AG08396 (cell line): Measurements from ENCODE around the gene RGS13.
A peak's percentile ranks its signal among the peaks of the same experiment; 100 is the strongest.

ENCODE experiments used
- DNase-seq: peaks from one replicate; pipeline ENCODE4 v3.0.0; 2012; ENCODE audit warnings: low spot score, mixed read lengths

RGS13 gene

DNA sequence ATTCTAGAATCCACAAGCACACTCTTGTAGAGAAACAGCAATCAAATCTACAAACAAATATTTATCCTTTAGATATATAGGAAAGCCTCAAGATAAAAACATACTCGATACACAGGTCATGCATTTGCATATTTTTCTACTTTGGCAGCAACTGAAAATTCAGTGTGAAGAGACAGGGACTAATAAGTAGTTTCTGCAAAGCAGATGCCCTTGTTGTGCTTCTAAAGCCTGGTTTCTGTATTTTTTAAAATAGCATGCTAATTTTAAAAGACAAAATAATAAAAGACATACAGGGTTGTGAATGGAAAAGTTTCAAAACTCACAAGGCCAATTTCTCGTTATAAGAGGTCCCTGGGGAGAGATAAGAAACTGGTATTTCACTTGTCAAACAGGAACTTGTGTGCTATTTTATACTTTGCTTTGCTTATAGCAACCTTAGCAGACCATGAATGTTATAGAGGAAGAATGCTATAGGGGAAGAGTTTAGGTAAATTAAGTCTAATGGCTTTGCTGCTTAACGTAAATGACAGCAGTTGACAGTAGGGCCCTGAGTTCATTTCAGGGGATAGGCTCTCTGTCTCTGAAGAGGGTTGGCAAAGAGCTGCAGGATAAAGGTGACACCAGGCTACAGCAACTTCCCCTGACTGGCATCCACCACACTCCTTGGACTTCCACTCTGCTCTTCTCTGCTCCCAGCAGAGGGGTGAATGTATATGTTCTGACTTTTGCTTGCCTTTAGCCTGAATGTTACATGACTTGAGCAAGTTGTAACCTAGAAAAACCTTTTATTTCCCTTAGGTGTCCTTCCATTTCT is 9.4 kb upstream of the RGS13 start:
- DNase-seq: no peak

DNA sequence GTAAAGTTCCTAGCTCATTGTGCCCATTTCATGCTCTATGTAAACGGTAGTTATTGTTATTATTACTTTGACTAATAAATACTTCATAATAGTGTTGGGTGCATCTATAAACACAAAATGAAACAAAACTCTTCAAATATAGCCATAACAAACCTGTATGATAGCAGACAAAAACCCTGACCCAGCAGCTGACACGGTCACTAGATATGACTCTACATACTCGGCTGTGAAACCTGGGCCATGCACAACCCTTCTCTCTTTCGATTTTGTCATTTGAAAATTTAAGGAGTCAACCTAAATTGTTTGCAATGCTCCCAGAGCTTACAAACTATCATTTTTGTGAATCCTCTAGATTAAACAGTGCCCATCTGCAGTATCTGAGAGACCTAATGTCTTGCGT is 8.0 kb upstream of the RGS13 start:
- DNase-seq: no peak

DNA sequence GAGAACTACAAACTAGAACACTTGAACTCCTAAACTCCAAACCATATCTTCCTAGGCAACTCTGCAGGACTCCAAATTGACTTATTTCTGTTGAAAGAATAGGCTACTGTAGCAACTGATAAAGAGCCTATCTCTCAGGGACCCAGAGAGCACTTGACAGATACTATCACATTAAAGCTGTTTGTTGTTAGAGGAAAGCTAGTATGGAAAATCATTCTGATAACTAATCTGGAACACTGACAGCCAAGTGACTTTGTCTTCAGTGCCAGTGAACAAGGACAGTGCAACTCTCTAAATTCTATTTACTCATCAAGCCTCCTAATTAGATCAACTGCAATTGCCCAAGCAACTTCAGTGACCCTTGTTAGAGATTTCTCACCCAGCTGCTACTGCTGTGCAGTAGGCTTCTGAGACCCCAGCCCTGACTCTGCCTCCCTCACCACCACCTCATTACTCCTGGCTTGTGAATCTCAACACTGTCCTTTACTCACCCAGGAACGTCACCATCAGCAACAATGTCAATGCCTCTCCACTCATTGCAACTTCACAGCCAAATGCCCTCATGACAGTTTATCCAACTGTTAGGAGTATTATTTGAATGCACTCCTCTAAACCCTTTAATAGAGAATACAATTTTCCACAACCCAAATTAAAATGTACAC is 7.4 kb upstream of the RGS13 start:
- DNase-seq: no peak

DNA sequence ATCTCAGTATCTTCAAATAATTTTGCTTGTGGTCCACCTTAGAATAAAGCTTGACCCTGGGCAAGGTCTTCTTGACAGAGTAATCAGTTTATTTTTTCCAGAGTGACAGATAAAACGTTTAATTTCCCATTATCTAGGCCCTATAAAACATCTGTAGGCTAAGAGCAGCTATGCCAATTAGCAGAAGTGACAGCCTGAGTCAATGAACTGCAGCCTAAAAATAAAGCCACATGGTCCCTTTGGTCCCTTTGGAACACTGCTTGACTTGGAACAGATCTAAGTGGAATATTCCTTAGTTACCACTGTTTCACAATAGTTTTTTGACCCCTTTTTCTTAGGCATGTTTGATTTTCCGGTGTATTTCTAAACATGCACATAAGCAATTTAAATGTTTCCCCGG is 6.3 kb upstream of the RGS13 start:
- no peak for DNase-seq

DNA sequence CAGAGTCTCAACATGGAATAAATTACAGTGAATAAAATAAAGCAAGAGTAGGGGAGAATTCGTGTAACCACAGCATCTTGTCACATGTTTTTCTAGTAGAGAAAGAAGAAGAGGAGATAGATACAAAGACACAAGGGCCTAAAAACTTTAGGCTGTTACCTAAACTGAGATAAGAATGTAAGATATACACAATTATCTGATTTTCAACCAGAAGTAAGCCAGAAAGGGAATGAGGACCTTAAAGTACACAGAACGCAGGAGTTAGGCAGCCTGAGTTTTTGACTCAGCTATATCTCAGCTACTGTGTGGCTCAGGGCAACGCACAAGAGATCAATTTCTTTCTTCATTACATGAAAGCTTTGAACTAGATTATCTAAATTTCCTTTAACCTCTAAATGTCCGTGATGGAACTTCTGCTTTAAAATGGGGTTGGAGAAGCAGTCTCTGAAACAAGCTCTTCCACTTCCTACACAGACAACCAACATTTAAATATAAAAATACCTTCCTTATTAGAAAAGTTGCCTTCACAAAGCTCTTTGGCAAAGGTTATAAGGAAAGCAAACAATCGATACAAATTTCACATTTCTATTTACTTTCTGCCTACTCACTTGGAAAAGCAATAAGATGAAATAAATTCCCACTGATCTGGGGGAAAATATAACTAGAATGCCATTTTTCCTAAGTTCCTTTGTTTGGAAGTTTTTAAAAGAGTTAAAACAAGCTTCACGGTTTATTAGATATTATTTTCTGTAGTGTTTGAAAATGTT is 5.2 kb upstream of the RGS13 start:
- no peak for DNase-seq

DNA sequence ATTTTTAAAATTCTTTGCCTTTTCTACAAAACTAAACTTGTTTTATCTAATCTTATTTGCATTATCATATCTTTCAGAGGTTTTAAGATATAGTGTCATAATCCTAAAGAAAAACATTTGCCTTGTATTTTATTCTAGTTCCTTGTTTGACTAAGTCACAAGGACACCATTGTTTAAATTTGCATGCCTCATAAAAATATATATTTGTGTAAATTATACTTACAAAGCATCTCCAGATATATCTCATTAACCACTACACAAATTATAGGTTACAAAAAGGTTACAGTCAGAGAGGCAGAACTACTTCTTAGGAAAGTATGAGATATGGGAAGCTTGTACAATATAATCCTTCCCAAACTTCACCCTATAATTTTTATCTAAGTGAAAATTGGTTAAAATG is 4.2 kb upstream of the RGS13 start:
- DNase-seq: no peak

DNA sequence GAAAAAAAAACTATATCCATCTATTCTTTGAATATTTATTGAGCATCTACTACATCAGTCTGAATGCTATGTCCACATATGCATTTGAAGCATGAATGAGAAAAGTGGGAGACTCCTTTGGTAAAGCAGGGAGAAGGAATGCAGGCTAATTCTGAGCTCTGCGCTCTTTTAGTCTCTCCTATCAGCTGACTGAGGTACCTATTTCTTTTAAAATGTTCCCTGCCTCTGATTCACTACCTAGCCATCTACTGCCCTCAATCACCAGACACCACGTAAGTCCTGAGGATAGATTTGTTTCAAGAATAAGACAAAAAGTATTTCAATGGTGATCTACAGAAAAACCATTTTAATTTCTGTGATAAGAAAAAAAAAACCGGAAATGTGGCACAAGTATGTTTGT is 3.8 kb upstream of the RGS13 start:
- no peak for DNase-seq

DNA sequence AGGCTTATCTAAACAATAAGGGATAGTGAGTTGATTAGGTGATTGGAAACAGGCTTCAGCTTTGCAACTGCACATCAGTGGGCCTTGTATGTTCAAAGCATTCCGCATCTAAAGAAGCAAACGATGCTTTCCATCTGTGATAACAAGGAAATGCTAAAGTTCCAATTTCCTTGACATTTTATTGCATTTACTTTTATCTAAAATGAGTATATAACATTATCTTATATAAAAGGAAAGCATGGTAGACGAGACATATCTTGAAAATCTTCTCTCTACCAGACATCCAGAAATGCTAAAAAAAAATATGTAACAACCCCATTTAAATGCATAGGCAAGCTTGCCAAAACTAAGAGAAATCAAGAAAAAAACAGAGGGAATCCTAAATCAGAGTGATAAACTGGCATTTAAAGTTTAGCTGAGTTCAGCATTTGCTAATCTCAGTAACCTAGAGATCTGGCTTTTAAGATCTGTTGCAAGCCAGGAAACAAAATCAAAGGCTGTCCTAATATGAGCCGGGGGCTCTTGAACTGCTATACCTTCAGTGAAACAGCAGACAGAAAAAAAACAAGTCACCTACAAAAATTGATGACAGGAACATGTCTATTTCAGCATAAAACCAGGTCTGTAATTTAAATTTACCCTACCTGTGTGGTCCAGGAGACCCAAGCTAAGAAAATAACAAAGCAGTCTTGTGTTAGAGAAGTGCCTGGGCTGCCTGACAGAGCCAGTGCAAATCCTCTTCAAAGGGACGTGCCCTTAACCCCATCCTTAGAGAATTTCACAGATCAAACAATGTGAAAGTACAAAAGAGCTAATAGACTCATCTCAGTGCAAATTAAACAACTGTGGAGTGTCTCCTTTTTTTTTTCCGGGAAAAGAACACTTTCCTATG is 3.1 kb upstream of the RGS13 start:
- no peak for DNase-seq

DNA sequence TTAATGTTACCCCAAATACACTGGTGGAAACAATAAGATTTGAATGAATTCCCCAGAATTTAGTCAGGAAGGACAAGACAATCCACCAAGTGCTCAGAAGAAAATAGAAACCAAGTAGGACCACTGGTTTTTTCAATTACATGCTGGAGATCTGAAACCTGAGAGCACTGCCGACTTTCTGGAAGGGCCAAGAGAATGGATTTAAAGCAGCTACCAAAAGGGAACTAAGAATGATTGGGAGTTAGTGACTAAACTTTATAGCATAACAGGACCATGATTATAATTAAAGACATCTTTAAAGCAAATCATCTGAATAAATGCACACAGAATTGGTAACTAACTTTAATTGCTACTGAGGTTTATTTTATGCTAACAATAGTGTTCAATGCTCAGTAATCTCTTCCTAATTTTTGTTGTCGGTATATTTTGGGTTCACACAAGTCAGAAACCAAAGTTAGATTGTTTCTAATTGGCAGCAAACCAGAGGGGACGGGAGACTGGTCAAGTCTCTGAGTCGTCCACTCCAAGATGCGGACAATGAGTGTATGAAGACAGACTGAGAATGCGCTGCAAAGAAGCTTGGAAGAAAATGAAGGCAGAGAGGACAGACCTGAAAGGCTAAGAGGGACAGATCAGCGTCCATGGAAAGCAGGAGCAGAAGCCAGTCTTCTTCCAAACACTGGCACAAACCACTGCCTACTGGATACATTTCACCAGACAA is 2.3 kb upstream of the RGS13 start:
- DNase-seq: no peak

DNA sequence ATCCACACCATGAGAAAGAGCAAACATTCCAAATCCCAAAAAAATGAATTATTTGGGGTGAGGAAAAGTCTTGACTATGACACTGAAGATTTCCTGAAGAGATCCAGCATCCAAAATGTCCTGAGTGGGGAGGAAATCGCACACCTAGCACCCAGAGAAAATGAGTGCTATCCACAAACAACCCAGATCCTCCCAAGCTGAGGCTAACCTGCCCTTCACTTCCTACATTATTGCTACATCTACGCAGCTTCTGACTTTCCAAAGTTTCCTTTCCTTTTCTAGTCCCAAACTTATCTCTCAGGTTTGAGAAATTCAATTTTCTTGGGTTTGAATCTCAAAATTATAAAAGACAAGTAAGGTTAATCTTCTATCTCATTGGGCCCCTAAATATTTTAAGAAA is 906 bp upstream of the RGS13 start:
- DNase-seq: no peak

DNA sequence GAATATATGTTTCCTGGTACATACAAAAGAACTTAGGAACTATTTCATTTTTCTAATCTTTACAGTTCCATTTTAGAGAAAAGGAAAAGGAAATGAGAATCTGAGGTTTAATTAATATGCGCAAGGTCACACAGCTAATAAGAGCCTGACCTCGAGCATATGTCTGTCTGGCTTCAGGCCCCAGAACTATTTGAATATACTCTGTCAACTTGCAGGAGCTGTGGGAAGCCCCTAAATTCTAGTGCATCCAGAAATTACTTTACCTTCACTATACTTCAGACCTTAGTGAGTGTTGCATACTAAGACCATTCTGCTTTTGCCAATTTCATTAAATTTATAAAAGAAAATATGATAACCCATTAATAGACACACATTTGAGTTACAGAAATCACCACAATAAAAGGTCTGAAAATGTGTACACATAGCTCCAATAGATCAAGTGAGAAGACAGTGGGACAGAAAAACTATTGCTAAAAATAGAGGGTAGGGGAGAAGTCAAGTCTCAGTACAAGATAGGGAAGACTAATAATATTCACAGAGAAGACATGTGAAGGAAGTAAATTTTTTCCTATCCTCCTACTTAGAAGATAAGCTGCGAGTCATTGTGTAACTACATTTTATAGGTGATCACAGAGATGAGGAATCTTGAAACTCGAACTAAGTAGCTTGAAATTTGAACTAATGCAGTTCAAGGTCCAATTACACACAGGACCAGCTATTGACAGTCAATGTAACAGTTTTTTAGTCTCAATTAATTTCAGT is 3.8 kb downstream of the RGS13 start:
- no peak for DNase-seq

DNA sequence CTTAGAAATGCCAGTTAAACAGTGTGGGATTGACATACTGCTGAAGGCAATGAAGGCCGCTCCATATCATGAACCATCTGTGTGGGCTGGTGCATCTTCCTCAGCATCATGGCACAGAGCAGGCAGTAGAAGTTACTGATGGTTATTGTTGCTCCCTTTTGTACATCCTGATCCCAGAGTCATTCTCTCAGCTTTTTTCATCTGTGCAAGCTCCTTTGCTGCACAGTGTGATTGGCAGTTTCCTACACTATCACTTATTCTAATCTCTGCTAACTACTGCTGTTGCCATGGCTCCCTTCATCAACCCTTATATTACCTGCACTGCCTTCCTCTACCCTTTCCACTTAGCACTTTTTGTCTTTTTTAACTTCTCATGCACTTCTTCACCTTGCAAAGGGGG is 16.2 kb downstream of the RGS13 start:
- no peak for DNase-seq

DNA sequence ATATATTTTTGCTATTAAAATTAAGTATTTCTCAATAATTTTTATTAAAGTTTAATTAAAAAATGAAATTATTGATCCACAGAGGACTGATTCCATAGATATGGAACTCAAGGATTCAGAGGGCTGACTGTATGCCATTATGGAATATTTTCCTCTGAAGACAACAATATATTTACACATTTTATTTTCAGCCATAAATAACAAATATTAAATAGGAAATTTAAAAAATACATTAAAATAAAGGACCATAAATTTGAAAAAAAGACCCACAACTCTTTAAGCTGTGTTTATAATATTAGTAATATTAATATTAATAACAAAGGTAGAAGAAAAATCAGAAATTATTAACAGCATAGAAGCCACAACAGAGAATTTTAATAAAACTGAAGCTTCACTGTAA is 18.2 kb downstream of the RGS13 start:
- DNase-seq: no peak

DNA sequence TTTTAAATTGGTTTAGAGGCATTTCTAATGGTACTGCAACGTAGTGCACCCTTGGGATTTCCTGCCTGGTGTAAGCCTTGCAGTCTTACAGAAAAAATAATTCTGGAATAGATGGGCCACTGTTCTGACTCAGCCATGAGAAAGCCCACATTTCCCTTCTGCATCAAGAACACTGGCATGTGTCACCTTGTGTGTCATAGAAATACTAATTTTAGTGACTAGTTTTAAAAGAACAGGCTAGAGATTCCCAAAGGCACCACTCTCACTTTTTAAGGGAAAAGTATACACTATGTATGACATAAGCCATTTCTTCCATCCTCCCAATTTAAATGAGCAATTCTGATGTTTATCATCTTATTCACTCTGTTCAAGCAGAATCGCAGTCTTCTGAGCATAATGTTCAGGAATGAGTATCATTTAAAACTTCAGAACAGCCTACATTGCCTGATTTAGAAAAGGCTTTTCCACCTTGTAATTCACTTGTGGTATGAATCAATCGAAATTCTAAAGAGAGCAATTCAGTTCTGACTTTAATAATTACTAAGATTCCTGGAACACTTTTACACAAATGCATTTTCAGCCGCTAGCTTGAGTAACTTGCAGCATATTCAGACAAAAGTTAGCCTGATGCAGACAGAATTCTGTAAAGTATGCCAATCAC is 18.8 kb downstream of the RGS13 start:
- DNase-seq: peak; percentile 38

DNA sequence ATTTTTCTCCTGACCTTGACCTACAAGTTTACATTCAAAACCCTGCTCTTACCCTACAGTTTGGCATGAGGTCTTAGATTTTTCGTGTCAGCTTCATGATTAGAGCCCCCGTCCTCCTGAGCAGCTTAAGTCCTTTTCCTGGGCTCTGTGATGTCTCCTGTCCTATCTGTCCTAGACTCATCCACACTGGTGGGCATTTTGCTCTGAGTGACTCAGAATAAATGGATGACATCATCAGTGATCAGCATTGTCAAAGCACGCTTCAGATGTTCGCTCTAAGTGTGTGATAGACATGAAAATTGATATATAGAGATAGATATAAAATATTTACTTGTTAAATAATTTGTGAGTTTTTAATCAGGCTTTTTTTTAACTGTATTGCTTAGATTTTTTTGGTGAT is 21.8 kb downstream of the RGS13 start:
- no peak for DNase-seq

DNA sequence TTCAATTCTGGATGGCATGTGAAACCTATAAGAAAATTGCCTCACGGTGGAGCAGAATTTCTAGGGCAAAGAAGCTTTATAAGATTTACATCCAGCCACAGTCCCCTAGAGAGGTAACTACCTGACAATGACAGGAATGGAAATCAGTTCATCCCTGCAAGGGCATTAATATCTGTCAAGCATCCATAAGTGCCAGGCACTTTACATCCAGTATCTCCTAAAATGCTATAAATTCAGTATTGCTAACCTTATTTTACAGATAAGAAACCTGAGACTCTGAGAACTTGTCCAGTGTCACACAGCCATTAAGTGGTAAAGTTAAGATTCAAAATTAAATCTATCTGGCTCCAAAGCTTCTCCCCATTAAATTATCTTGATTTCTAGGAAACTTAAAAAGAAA is 22.3 kb downstream of the RGS13 start:
- no peak for DNase-seq

DNA sequence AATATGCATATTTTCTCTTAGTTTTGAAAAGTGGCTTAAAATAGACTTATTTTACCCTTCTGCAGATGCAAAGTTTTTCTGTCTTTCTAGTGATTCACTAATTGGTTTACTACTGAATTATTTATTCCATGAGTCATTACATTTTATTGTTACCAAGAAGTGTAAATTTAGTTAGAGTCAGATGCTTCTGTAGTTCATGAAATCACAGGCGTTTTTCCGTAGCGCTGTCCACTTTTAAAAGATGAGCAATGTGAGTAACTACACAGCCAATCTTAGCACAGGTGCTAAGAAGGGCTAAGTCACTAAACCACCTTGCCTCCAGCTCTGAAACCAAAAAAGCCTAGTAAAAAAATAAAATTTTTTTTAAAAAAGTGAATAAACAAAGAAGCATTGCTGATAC is 24.7 kb downstream of the RGS13 start:
- DNase-seq: no peak

DNA sequence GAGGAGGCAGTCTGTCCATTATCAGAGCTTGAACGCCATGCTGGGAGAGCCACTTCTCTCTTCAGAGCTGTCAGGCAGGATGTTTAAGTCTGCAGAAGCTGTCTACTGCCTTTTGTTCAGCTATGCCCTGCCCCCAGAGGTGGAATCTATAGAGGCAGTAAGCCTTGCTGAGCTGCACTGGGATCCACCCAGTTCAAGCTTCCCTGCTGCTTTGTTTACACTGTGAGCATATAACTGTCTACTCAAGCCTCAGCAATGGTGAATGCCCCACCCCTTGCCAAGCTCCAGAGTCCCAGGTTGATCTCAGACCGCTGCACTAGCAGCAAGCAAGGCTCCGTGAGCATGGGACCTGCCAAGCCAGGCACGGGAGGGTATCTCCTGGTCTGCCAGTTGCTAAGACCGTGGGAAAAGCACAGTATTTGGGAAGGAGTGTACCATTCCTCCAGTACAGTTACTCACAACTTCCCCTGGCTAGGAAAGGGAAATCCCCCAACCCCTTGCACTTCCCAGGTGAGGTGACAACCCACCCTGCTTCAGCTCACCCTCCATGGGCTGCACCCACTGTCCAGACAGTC is 32.5 kb downstream of the RGS13 start:
- DNase-seq: no peak

DNA sequence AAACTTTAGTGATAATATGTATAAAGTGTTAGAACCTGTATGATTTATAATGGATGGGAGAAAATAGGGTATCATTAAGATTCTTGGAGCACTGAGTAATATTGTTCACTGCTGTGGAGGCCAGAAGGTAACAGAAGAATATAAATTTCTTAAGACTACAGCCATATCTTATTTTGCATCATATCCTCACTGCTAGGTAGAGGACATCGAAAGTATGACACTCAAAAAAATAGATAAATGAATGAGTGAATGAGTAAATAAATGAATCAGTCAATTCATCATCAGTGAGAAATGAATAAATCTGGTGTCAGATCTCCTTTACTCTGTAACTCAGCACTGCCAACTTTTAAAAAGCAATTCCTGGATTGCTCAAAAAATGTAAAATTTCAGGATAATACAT is 33.2 kb downstream of the RGS13 start:
- DNase-seq: no peak

DNA sequence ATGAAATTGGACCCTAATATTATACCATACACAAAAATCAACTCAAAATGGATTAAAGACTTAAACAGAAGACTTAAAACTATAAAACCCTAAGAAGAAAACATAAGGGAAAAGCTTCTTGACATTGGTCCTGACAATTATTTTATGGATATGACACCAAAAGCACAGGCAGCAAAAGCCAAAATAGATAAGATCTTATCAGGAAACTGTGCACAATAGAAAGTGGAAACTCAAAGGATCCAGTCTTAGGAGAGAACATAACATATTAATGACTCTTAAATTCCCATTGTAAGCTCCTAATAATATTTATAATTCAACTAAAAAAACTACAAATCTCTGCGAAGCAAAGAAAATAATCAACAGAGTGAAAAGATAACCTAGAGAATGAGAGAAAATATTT is 39.8 kb downstream of the RGS13 start:
- no peak for DNase-seq
